HepG2 (cell line): ENCODE results near the gene SOCS1. TPM values are rescaled to one million over a fixed set of nuclear protein-coding genes. Genes with fewer than 3 reads are reported as not detected.

ENCODE experiments used
- DNMT3B ChIP-seq: conservative IDR thresholded peaks from 2 replicates; pipeline ENCODE4 v1.6.1; 2016; ENCODE audit warnings: missing biosample characterization, control low read depth
- JUNB ChIP-seq: sonication (generic); formaldehyde crosslinking; IDR thresholded peaks from 2 replicates; pipeline ENCODE4 v1.8.0; 2022; ENCODE audit warnings: missing genetic modification reagents, mild to moderate bottlenecking, borderline replicate concordance
- KDM6A ChIP-seq: IDR thresholded peaks from 2 replicates; pipeline ENCODE4 v1.6.1; 2016; ENCODE audit warnings: low read depth
- MBNL3 ChIP-seq: fragments of 250-450 bp; sonication (Bioruptor Pico); conservative IDR thresholded peaks from 2 replicates; pipeline ENCODE4 v1.8.0; 2022; ENCODE audit warnings: mild to moderate bottlenecking, inconsistent platforms
- MEIS2 ChIP-seq: sonication (generic); formaldehyde crosslinking; IDR thresholded peaks from 2 replicates; pipeline ENCODE4 v1.9.0; 2021; ENCODE audit warnings: mild to moderate bottlenecking, missing genetic modification reagents
- PHF5A ChIP-seq: IDR thresholded peaks from one replicate; pipeline ENCODE4 v1.6.1; 2018; ENCODE audit warnings: low read depth, missing genetic modification reagents; ENCODE audit not compliant: unreplicated experiment
- THAP9 ChIP-seq: sonication (generic); formaldehyde crosslinking; IDR thresholded peaks from 2 replicates; pipeline ENCODE4; 2020; ENCODE audit warnings: missing genetic modification reagents, mild to moderate bottlenecking, borderline replicate concordance
- TIGD3 ChIP-seq: sonication (generic); formaldehyde crosslinking; IDR thresholded peaks from 2 replicates; pipeline ENCODE4 v1.5.1; 2020; ENCODE audit warnings: mild to moderate bottlenecking, missing genetic modification reagents, borderline replicate concordance
- ZBTB8A ChIP-seq: sonication (generic); formaldehyde crosslinking; IDR thresholded peaks from 2 replicates; pipeline ENCODE4 v1.4.0; 2020; ENCODE audit warnings: mild to moderate bottlenecking, low read depth, missing genetic modification reagents, borderline replicate concordance
- ZFP82 ChIP-seq: sonication (generic); formaldehyde crosslinking; IDR thresholded peaks from 2 replicates; pipeline ENCODE4 v1.5.1; 2020; ENCODE audit warnings: mild to moderate bottlenecking, missing genetic modification reagents, borderline replicate concordance
- ZNF143 ChIP-seq: sonication (generic); formaldehyde crosslinking; IDR thresholded peaks from 2 replicates; pipeline ENCODE4 v1.4.0; 2020; ENCODE audit warnings: missing genetic modification reagents
- ZNF33A ChIP-seq: sonication (generic); formaldehyde crosslinking; IDR thresholded peaks from 2 replicates; pipeline ENCODE4 v1.5.1; 2020; ENCODE audit warnings: missing genetic modification reagents, mild to moderate bottlenecking, moderate library complexity, borderline replicate concordance
- ZNF484 ChIP-seq: sonication (generic); formaldehyde crosslinking; IDR thresholded peaks from 2 replicates; pipeline ENCODE4 v1.5.1; 2020; ENCODE audit warnings: mild to moderate bottlenecking, low read depth, missing genetic modification reagents, borderline replicate concordance
- ZNF556 ChIP-seq: sonication (generic); formaldehyde crosslinking; IDR thresholded peaks from 2 replicates; pipeline ENCODE4 v1.4.0; 2020; ENCODE audit warnings: mild to moderate bottlenecking, missing genetic modification reagents, borderline replicate concordance
- ZNF569 ChIP-seq: sonication (generic); formaldehyde crosslinking; IDR thresholded peaks from 2 replicates; pipeline ENCODE4 v1.5.0; 2020; ENCODE audit warnings: mild to moderate bottlenecking, missing genetic modification reagents, moderate library complexity, borderline replicate concordance
- ZNF597 ChIP-seq: sonication (generic); formaldehyde crosslinking; IDR thresholded peaks from 2 replicates; pipeline ENCODE4 v1.5.0; 2020; ENCODE audit warnings: missing genetic modification reagents
- ZNF724P ChIP-seq: sonication (generic); formaldehyde crosslinking; IDR thresholded peaks from 2 replicates; pipeline ENCODE4 v1.8.0; 2022; ENCODE audit warnings: missing genetic modification reagents, borderline replicate concordance
- ZNF749 ChIP-seq: sonication (generic); formaldehyde crosslinking; IDR thresholded peaks from 2 replicates; pipeline ENCODE4 v1.8.0; 2022; ENCODE audit warnings: mild to moderate bottlenecking, missing genetic modification reagents, moderate library complexity, borderline replicate concordance
- ZNF883 ChIP-seq: sonication (generic); formaldehyde crosslinking; IDR thresholded peaks from 2 replicates; pipeline ENCODE4 v1.5.1; 2020; ENCODE audit warnings: mild to moderate bottlenecking, missing genetic modification reagents; ENCODE audit errors: not compliant biosample characterization
- ZSCAN31 ChIP-seq: sonication (generic); formaldehyde crosslinking; IDR thresholded peaks from 2 replicates; pipeline ENCODE4 v1.5.0; 2020; ENCODE audit warnings: low read depth, mild to moderate bottlenecking, missing genetic modification reagents
- polyA plus RNA-seq, 8 experiments: library from polyadenylated mRNA; depleted of rRNA in 3 of 8; stranded (reverse) in 7 of 8; unstranded in 1 of 8; fragments of >200 nt; fragmentation: Illumina TruSeq in 4 of 8; extraction: Trizol in 4 of 8; gene quantifications; 2 replicates each; pipeline versions ENCODE4 v1.2.1 to v1.2.3, GENCODE V29; 2011 to 2016; ENCODE audit warnings: low read depth in 4 of 8, missing spikeins in 1 of 8, mixed read lengths in 1 of 8; ENCODE audit not compliant: insufficient read depth in 1 of 8
- total RNA-seq, 5 experiments: library from RNA; depleted of rRNA; stranded (reverse); fragments of >200 nt; fragmentation: Illumina TruSeq; extraction: Trizol; gene quantifications; 2 replicates each; pipeline ENCODE4 v1.2.3, GENCODE V29; 2016; ENCODE audit warnings: low read depth in 1 of 5
- TF ChIP-seq, protein P1 (sequence below), 2 experiments: sonication (generic) in 1 of 2; formaldehyde crosslinking in 1 of 2; IDR thresholded peaks; 2 replicates each; pipeline versions ENCODE4 v1.4.0 to v1.6.1; 2018 to 2020; ENCODE audit warnings: missing genetic modification reagents in 2 of 2, borderline replicate concordance in 1 of 2, low read depth in 1 of 2, mild to moderate bottlenecking in 1 of 2, missing biosample characterization in 1 of 2
- TF ChIP-seq, protein P2 (sequence below): sonication (generic); formaldehyde crosslinking; IDR thresholded peaks from 2 replicates; pipeline ENCODE4 v1.5.0; 2020; ENCODE audit warnings: missing genetic modification reagents, mild to moderate bottlenecking, borderline replicate concordance

The SOCS1 gene
- total and polyA plus RNA-seq, 2 of the 13 experiments (the other 11 are each of a cell fraction or from before 2014, with no cell fraction given) = 5.3 to 6.3 TPM

GRCh38 chr16:11256661-11257130 lies 692 bp upstream of the SOCS1 start (continued):
- TF ChIP-seq DNMT3B = no peak
- no peak for TF ChIP-seq THAP9 (CRISPR knock-in tag)
- TF ChIP-seq ZNF749 (CRISPR knock-in tag) = no peak
- no peak for TF ChIP-seq ZNF556 (CRISPR knock-in tag)
- TF ChIP-seq ZNF484 (CRISPR knock-in tag) = 0 out of 2 replicates have a peak, but pooled peaks have one; percentile 12
- no peak for TF ChIP-seq KDM6A (CRISPR knock-in tag)
- TF ChIP-seq, protein P1, sequence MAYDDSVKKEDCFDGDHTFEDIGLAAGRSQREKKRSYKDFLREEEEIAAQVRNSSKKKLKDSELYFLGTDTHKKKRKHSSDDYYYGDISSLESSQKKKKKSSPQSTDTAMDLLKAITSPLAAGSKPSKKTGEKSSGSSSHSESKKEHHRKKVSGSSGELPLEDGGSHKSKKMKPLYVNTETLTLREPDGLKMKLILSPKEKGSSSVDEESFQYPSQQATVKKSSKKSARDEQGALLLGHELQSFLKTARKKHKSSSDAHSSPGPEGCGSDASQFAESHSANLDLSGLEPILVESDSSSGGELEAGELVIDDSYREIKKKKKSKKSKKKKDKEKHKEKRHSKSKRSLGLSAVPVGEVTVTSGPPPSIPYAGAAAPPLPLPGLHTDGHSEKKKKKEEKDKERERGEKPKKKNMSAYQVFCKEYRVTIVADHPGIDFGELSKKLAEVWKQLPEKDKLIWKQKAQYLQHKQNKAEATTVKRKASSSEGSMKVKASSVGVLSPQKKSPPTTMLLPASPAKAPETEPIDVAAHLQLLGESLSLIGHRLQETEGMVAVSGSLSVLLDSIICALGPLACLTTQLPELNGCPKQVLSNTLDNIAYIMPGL (CRISPR knock-in tag; IDR thresholded peaks at IDR 0.05; ENCODE audit: borderline replicate concordance in 1 of 2, low read depth in 1 of 2) = no peak; a peak in 1 of 4 replicates
- no peak for TF ChIP-seq ZSCAN31 (CRISPR knock-in tag)
- no peak for TF ChIP-seq PHF5A (CRISPR knock-in tag)
- no peak; the same call in 1 of the 2 replicates for TF ChIP-seq ZNF569 (CRISPR knock-in tag)
- no peak; the same call in 1 of the 2 replicates for TF ChIP-seq MEIS2
- no peak for TF ChIP-seq JUNB (CRISPR knock-in tag)
- TF ChIP-seq ZFP82 = peak; percentile 97
- TF ChIP-seq ZNF724P (CRISPR knock-in tag) = no peak
- peak; percentile 99; the same call in 1 of the 2 replicates for TF ChIP-seq ZNF33A (CRISPR knock-in tag)
- TF ChIP-seq, protein P2, sequence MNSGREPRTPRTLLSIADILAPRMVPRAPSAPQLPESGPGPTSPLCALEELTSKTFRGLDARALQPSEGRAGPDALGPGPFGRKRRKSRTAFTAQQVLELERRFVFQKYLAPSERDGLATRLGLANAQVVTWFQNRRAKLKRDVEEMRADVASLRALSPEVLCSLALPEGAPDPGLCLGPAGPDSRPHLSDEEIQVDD = peak; percentile 82; the same call in 1 of the 2 replicates
- peak; percentile 87; the same call in 1 of the 2 replicates for TF ChIP-seq TIGD3 (CRISPR knock-in tag)
- no peak for TF ChIP-seq ZBTB8A (CRISPR knock-in tag)
- peak; percentile 61 for TF ChIP-seq ZNF883 (CRISPR knock-in tag)
- no peak for TF ChIP-seq ZNF143
- TF ChIP-seq MBNL3 (CRISPR knock-in tag) = no peak
- TF ChIP-seq ZNF597 (CRISPR knock-in tag) = no peak
